HL-60/S4 treated with retinoic acid at 250 ng/mL for 4 days and 3 days (cell line): ENCODE measurements around the gene EQTN.

ENCODE experiments used
- in situ Hi-C: fragments of 300-500 bp; cut with MboI; formaldehyde crosslinking; loops from 2 replicates; pipeline ENCODE4 v1.7.0; 2022; ENCODE audit warnings: low sequenced_read_pairs

Gene EQTN

DNA sequence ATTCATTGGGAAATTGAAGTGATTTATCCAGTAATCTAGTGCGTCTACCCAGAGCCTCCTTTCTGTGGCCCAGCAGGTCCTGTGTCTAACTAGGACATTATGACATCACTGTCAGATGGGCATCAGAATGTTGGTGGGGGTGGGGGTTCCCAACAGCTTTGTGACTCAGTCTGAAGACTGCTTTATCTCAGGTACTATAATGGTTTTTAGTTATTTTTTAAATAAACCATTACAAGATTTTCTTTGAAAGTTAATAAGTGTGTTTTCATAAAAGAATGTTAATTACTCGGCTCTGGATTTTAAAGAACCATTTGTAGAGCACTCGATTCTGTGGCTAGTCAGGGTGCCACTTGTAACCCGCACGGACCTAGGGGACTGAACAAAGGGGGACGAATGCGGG lies at the start of gene EQTN:
TSS of gene EQTN (minus strand) at position 101 of the 400 bp plus-strand sequence. CDS start at position 6, 95 bp downstream.
- in situ Hi-C loops: no loop called here

DNA sequence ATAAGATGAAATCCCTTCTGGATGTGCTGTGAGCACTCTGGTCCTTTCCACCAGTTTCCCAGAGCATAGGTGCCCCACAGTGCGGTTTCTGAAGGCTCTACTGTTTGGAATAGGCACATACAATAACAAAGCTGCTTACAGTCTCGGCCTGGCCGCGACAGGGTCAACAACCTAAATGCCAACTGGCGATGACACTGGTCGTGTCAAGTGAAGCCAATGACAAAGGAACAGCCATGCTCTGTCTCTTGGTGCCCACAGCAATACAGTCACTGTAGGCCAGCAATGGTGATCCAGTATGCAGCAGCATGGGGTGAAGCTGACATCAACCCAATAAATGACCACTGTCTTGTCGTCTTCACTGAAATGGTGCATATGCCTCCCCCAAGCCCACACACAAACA lies 47.8 kb upstream of the EQTN start:
- in situ Hi-C loops: no loop called here

DNA sequence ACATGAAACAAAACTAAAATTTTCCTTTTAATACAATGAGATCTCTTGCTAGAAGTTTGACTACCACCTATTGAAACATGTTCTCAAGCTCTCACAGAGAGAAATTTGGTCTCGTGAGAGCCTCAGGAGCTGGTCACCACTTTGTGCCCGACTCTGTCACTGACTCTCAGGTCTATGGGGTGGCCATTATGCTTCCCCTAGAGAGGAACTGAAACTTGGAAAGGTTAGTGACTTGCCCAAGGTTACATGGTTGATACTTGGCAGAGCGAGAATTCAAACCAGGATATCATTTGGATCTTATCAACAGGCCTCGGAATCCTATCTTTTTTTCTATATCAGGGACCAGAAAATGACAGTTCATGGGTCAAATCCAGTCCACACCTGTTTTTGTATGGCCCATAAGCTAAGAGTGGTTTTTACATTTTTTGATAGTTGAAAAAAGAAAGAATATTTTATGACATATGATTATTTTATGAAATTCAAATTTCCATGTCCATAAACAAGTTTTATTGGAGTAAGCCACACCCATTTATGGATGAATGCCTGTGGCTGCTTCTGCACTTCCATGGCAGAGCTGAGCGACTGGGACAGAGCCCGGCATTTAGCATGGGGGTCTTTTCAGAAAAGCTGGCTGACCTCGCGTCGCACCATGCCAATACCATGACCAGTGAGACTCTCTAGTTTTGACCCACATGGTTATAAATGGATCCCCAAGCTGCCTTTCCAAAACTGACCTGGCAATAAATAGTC lies 44.8 kb upstream of the EQTN start:
- in situ Hi-C loops: no loop called here

DNA sequence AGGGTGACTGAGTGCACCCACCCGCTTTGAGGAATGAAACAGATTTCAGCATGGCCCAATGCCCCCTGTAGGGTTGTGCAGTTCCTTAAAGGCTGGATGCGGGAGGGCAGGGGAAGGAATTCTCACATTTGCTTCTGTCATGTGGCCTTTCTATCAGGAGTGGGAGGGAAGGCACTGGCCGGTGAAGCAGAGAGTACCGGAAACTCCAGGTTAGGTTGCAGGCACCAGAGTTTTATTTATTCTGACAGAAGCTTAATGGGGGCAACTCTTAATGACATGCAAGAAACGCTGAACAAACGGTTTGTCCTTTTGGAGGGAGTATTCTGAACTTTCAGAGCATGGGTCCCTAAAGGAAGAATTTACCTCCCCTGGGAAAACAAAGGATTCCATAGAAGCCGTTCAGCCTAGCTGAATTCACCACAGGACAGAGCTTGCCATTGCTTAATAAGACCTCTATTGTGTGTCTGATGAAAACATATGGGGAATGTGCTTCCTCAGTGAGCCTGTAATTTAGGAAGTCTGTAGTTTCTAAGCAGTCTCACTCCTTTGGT lies 44.1 kb upstream of the EQTN start:
- in situ Hi-C loops: no loop called here

DNA sequence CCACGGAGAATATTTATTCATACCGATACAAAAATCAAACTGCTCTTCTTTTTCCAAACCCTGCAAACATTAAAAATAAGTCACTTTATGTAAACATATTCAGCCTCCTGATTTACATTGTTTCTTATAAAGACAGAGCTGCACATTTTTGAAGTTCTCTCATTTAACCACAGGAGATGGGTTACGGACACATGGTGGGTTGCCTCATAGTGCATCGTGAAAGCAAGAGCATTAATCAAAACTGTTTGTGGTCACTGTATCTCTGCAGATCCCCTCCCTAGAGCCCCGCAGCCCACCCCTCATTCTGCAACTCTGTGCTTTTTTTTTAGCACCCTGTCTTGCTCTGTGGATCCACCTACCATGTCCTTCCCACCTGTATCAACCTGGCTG lies 43.3 kb upstream of the EQTN start:
- in situ Hi-C loops: no loop called here

DNA sequence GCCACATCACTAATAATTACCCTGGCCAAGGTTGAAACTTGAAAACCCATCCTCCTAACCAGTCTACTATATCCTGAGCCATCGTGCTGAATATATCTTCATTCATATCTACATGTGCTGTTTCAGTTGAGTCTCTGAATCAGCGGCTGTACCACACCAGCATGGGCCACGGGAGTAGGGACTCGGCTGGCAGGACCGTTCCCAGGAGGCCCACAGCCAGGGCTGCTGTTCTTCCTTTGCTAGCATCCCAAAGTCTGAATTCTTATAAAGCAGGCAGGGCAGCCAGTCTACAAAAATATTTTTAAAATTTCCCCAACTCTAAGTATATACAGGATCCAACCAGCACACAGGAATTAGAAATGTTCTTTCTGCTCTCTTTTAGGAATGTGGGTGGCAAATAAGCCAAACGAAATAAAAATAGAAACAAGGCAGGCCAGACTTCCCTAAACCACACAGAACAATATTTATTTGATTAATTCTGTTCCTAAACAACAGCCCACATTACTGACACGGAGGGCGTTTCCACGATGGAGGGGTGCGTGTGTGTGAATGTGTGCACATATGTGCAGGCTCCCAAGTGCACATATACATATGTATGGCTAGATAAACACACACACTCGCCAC lies 42.8 kb upstream of the EQTN start:
- in situ Hi-C loops: no loop called here

DNA sequence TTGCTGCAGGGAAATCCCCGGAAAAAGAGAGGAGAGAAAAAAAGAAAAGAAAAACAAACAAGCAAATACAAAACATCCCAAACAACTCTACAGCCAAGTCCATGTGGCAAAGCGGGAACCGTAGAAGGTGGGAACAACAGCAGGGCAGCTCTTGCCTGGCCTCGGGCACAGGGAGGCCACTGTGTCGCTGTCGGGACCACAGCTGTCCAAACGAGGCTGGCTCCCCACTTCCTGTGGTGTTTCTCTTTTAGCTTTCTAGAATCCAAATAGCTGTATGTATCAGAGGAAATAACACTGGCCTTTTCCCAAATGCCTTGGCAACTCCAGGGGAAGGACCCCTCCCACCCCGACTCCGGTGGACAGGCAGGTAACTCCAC lies 41.6 kb upstream of the EQTN start:
- in situ Hi-C loops: no loop called here

DNA sequence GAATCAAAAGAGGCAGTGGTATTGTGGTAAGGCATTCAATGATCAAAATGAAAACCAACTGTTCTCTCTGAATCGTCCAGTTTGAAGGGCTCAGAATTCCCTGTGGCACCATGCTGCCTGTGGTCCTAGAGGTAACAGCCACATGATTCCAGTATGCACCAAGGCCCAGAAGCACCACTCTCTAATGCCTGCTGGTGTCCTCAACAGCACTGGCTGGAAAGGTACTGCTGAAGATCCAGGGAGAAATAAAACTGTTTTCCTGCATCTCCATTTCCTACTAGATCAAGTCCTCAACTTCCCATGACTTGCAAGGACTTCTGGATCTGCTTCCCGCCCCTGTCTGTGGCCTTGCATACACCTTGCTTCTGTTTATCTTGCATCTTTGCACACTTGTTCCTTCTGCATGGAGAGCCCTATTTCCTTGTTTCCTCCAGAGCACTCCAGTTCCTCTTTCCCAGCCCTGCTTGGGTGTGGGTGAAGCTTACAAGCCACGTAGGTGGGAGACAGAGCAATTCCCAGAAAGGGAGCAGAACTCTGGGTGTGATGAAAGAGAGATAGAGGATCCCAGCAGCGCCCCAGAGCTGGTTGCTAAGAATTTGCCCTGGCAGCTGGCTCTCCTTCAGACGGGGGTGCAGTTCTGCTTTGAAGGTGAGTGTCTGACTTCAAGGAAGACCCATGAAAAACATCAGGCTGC lies 41.0 kb upstream of the EQTN start:
- in situ Hi-C loops: no loop called here

DNA sequence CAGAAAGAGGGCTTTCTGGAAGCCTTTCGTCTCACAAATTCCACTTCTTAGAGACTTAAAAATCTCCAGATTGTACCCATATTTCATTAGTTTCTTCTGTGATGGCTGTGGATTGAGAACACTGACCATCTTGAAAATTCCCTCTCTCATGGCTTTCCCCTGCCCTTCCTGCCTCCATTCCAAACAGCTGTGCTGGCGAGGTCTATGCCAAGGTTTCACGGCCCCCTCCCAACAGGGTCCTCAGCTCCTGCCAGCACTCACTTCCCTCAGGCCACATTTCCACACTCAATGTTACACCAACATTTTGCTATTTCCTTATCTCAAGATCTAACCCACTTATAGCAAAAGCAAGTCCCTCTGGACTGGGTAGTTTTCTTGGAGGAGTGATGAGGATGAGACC lies 40.3 kb upstream of the EQTN start:
- in situ Hi-C loops: no loop called here

DNA sequence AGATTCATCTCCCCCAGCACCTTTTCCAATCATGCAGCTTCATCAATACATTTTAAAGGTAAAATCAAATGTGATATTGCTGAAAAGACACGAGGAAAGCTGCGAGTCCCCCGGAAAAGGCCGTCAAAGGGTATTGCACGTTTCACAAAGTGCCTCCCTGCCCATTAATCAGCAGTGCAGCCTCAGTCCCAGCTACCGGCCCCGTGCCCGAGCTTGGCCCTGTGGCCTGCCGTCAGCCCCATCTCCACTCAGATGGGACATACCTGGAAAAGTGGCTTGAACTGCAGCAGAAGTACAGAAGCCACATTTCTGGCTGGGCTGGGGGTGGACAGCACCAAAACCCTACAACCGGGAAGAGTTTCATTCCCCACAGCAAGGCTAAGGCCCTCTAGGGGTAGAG lies 39.9 kb upstream of the EQTN start:
- in situ Hi-C loops: no loop called here

DNA sequence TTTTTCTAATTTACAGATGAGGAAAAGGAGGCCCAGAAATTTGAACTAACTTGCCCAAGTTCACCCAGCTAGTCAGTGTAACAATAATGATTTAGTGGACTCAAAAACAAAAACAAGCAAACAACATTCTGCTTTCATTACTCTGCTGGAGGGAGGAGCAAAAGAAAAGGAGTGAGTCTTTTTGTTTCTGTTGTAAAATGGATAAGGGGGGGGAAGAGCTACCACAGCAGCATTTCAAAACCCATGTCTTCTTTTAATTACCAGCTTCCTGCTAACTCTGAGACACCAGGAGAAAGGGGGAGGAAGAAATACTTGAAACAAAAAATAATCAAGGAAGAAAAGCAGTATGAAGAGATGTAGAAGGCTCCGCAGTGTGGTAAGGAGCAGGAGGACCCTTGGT lies 39.2 kb upstream of the EQTN start:
- in situ Hi-C loops: no loop called here

DNA sequence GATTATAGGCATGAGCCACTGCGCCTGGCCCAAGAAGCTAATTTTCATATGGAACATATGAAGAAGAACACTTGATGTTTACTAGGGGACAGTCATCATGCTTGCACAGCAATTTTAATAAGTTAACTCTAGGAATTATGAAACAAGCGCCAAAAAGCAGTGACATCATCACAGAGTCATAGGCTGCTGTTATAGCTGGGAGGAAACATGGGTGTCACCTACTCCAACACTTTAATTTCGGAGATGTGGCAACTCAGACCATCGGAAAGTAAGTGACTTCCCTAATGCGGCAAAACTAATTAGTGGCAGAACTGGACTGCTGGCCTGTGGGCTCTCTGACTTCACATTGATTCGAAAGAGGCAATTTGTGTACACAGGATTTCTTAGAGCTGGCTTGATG lies 38.1 kb upstream of the EQTN start:
- in situ Hi-C loops: no loop called here

DNA sequence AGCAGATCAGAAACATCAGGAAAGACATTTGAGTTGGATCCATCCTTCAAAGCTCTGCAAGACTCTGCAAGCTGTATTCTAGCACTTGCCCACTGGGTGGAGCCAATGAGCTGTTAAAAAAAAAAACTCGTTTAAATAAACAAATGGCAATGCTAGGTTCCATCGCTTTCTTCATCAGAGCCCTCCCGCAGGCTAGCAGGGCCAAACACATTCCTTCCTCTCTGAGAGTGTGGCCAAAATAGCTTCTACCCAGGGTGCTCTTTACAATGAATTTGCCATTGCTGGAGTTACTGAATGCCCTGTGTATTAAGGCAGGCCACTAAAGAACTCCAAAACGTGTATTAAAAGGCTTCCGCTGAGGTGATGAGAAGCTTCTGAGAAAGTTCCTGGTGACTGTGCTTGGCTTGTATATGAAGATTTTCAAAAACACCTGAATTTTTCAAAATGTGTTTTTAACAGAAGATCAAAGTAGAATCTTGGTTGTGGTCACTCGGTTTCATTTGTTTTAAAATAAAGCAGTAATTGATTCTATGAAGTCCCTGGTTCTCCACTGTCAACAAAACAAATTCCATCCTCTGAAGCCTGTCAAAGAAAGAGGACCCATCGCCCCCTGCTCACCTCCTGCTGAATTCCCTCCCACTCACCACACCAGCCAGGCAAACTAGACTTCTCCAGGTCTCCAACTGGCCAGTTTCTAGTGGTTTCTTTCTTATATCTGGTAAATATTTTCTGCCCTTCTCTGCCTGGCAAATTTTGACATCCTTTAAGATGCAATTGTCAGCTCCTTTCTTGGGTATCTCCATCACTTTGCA lies 36.5 kb upstream of the EQTN start:
- in situ Hi-C loops: no loop called here

DNA sequence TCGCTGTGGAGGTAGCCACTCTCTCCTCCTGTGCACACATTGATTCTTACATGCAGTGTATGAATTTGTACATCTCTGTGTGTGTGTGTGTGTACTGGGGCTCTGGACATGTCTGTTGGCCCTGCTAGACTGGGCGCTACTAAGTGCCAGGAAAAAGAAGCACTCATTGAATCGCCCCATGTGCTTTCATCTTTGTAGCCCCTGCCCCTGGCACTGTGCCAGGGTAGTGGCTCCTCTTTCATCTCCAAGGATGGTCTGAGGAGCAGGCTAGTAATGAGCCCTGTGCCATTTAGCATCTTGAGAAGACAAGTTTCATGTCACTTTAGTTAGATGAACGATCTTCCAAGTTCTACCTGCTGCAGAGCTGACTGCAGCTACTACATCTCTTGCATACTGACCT lies 34.4 kb upstream of the EQTN start:
- in situ Hi-C loops: no loop called here

DNA sequence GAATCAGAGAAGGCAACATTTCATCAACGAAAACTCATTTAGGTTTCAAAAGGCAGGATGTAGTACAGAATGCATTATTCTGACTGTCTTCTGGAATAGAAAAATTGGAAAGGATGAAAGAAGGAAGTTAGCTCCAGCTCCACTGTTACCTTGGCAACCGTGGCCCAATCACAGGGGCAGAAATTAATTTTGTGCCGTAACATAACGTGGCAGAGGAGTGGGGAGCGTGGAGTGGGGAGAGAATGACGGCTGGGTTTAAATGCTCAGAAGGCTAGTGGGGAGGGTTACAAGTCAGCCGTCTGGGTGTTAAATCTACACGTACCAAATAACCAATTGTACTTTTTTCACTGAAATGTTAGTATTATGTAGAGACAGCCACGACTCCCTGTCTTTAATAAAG lies 32.3 kb upstream of the EQTN start:
- in situ Hi-C loops: no loop called here

DNA sequence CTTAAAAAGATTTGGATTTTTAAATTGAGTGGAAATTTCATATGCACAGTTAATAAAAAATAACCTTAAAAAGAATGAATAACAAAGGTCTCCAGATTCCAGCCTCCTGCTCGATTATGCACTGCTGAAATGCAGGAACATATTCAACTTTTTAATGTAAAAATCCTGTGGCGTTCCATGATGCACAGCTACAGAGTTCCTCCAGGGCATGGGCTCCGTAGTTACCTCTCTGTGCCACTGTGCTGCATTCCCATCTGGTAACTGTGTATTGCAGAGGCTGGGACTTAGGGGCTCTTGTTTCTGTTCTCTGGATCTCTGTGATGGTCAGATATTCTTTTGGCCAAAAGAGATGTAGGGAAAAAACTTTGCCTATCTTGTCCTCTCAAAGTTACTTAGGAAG lies 31.5 kb upstream of the EQTN start:
- in situ Hi-C loops: no loop called here

DNA sequence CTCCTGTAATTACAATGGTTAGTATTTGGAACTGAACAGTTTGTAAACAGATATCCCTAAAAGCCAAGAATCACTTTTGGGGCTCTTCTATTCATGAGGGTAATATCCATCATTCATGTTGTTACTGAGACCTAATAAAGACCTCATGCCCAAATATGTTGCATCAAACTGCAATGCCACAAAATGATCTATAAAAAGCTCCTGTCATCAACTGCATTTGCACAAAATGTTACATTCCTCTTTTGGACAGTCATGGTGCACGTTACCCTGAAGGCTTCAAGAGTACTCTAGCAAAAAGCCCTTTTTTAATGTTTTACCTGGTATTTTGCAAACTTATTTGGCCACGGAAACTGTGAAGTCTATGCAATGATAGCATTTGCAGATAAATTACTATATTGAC lies 14.2 kb upstream of the EQTN start:
- in situ Hi-C loops: loop anchor here (25.0 kb wide), 1 partner anchor 226 kb away; the partner anchor contains the start of gene MOB3B

DNA sequence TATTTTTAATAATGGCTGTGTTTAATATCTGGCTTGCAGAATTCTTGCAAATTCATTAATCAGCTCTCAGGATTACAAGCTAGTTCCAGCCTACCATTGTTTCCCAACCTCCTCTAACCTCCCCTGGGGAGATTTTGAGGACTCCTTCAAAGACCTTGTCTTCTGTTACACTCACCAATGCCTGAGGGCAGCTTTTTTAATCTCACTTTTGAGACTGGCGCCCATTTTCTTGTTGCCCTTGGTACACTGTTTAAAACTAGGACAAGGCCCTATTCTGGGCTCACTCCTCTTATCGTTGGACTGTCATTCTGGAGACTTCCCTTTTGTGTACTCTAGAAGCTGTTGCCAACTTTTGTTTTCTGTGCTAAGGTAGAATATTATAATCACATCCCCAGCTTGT lies 13.6 kb upstream of the EQTN start:
- in situ Hi-C loops: loop anchor here (25.0 kb wide), 1 partner anchor 227 kb away; the partner anchor contains the start of gene MOB3B

DNA sequence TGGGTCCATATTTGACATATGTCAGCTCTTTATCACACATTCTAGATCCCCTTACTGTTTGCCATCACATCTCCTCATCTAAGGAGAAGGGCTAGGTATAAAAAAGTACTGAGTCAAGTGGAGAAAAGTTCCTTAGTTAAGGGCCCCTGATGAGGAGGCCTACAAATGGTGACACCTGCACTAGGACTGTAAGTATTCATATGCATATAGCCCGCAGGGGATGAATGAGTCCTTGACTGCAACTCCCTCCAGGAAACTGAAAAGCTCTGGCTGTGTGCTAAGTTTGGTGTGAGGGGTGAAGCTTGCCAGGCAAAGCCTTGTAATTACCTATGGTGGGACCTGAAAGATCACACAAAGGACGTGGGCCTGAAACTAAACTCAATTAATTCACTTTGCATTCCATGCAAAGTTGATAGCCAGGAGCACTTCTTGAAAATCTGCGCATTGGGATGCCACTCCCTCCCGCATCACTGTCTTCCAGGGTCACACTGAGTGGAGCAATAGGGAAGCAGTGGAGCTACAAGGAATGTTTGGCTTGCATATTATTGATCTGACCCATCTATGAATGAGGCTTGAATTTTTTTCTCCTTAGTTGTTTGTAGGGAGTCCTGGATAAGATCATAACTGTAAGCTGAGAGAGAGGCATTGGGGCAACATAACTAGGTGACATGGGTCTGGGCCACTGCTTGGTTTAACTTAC lies 11.9 kb upstream of the EQTN start:
- in situ Hi-C loops: loop anchor here (25.0 kb wide), 1 partner anchor 228 kb away; the partner anchor contains the start of gene MOB3B

DNA sequence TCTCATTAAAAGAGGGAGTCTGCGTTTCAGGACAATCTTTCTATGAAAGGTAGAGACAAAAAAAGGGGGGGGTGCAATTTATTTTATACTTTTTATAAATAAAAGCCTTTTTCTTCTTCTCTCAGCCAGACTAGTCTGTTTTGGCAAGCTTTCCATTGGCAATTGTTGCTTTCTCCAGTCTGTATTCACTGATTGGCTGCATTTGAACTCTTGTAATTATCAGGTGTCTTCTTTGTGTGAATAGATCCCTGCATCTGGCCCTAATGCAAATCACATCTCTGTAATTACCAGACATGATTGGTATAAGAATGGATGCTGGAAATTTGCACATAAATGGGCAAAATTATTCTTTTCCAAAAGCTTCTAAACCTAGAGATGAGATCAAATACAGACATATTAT lies 7.6 kb upstream of the EQTN start:
- in situ Hi-C loops: loop anchor here (25.0 kb wide), 1 partner anchor 233 kb away; the partner anchor contains the start of gene MOB3B
